Endothelial cell (in vitro differentiated cells): ENCODE results near the gene PPAT. TPM values are rescaled to one million over a fixed set of nuclear protein-coding genes. Genes with fewer than 3 reads are reported as not detected.
A peak's percentile ranks its signal among the peaks of the same experiment; 100 is the strongest.

Source experiments
- DNase-seq: peaks from one replicate; pipeline ENCODE4 v3.0.0; 2021; ENCODE audit warnings: low spot score
- H3K27ac Mint-ChIP-seq: one replicate; pipeline ENCODE4 v1.8.0; 2021; ENCODE audit warnings: mixed read lengths, inconsistent platforms; ENCODE audit not compliant: unreplicated experiment
- H3K27me3 Mint-ChIP-seq: one replicate; pipeline ENCODE4 v1.8.0; 2021; ENCODE audit warnings: mild to moderate bottlenecking, moderate library complexity, mixed read lengths, inconsistent platforms; ENCODE audit not compliant: unreplicated experiment
- H3K36me3 Mint-ChIP-seq: one replicate; pipeline ENCODE4 v1.8.0; 2021; ENCODE audit warnings: mild to moderate bottlenecking, low read depth, mixed read lengths, inconsistent platforms; ENCODE audit not compliant: unreplicated experiment
- H3K4me1 Mint-ChIP-seq: one replicate; pipeline ENCODE4 v1.8.0; 2021; ENCODE audit warnings: mild to moderate bottlenecking, mixed read lengths, inconsistent platforms; ENCODE audit not compliant: unreplicated experiment
- H3K4me3 Mint-ChIP-seq: one replicate; pipeline ENCODE4 v1.8.0; 2021; ENCODE audit warnings: mild to moderate bottlenecking, mixed read lengths, inconsistent platforms; ENCODE audit not compliant: unreplicated experiment
- H3K9me3 Mint-ChIP-seq: one replicate; pipeline ENCODE4 v1.8.0; 2021; ENCODE audit warnings: mixed read lengths, inconsistent platforms; ENCODE audit not compliant: unreplicated experiment
- total RNA-seq: library from RNA; stranded (reverse); fragmentation: NEBNext Ultra II Directional; extraction: Animal tissue kit (Norgen Biotek cat#: 25700); gene quantifications from one replicate; pipeline ENCODE4 v1.2.1, GENCODE V29; 2021; ENCODE audit not compliant: unreplicated experiment
- TF ChIP-seq, protein P1 (sequence below): fragments of 200-600 bp; sonication (generic); IDR thresholded peaks from one replicate; pipeline ENCODE4 v1.5.0; 2021; ENCODE audit warnings: antibody characterized with exemption; ENCODE audit not compliant: unreplicated experiment

Gene PPAT
- total RNA-seq, 1 donor from 2014 or later = 13.3 TPM

DNA sequence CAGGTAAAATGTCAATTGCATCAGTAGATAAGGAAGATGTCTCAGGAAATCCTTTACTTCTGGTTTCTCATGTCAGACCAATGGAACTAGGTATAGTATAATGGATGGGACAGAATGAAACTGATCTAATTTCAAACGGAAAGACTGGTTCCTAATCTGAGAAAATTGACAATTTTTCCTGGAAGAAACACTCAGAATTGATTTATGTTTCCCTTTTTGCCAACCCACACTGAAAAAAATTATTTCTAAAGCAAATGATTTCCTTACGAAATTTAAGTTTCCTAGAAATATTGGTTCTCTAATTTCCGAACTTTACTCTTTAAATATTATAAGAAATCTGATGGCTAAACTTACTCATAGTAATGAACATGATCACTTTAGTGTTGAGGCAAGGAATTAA, 19.1 kb downstream of the PPAT start:
- TF ChIP-seq, protein P1, sequence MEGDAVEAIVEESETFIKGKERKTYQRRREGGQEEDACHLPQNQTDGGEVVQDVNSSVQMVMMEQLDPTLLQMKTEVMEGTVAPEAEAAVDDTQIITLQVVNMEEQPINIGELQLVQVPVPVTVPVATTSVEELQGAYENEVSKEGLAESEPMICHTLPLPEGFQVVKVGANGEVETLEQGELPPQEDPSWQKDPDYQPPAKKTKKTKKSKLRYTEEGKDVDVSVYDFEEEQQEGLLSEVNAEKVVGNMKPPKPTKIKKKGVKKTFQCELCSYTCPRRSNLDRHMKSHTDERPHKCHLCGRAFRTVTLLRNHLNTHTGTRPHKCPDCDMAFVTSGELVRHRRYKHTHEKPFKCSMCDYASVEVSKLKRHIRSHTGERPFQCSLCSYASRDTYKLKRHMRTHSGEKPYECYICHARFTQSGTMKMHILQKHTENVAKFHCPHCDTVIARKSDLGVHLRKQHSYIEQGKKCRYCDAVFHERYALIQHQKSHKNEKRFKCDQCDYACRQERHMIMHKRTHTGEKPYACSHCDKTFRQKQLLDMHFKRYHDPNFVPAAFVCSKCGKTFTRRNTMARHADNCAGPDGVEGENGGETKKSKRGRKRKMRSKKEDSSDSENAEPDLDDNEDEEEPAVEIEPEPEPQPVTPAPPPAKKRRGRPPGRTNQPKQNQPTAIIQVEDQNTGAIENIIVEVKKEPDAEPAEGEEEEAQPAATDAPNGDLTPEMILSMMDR = no peak
- peak overlapping the region; percentile 37 for H3K27ac Mint-ChIP-seq
- H3K27me3 Mint-ChIP-seq = no peaks in the 10 kb centered on the region
- H3K4me3 Mint-ChIP-seq = no peak overlapping the region
- no peaks in the 10 kb centered on the region for H3K9me3 Mint-ChIP-seq
- no peak for DNase-seq
- no peaks in the 10 kb centered on the region for H3K36me3 Mint-ChIP-seq
- H3K4me1 Mint-ChIP-seq = no peaks in the 10 kb centered on the region

GRCh38 chr4:56414135-56414670, 21.2 kb downstream of the PPAT start:
- no peak overlapping the region for H3K27ac Mint-ChIP-seq
- no peak for DNase-seq
- TF ChIP-seq, protein P1 = no peak

GRCh38 chr4:56410247-56411062, 25.0 kb downstream of the PPAT start:
- Mint-ChIP-seq H3K27ac (peak overlapping the region; percentile 99), H3K9me3 (no peaks in the 10 kb centered on the region)
- peak; percentile 49 for DNase-seq

More at GRCh38 chr4:56414135-56414670, 21.2 kb downstream of the PPAT start:
- Mint-ChIP-seq H3K4me3 (no peak overlapping the region), H3K4me1 (peaks cover 4% of the 10 kb centered on the region), H3K36me3 (no peaks in the 10 kb centered on the region), H3K27me3 (peaks cover 2% of the 10 kb centered on the region), H3K9me3 (no peaks in the 10 kb centered on the region)

GRCh38 chr4:56409511-56410090, 25.8 kb downstream of the PPAT start:
- peaks cover 4% of the 10 kb centered on the region for H3K36me3 Mint-ChIP-seq
- H3K27me3 Mint-ChIP-seq = peaks cover 2% of the 10 kb centered on the region
- H3K4me3 Mint-ChIP-seq = no peak overlapping the region
- H3K27ac Mint-ChIP-seq = peak overlapping the region; percentile 99
- no peak for DNase-seq
- H3K9me3 Mint-ChIP-seq = no peaks in the 10 kb centered on the region
- H3K4me1 Mint-ChIP-seq = peaks cover 12% of the 10 kb centered on the region
- TF ChIP-seq, protein P1 = no peak

More at GRCh38 chr4:56410247-56411062, 25.0 kb downstream of the PPAT start:
- peak overlapping the region; percentile 75 for H3K4me3 Mint-ChIP-seq
- peaks cover 2% of the 10 kb centered on the region for H3K27me3 Mint-ChIP-seq
- H3K4me1 Mint-ChIP-seq = peaks cover 4% of the 10 kb centered on the region
- H3K36me3 Mint-ChIP-seq = peaks cover 4% of the 10 kb centered on the region
- TF ChIP-seq, protein P1 = no peak

GRCh38 chr4:56408978-56409377, 26.4 kb downstream of the PPAT start:
- peaks cover 13% of the 10 kb centered on the region for H3K4me1 Mint-ChIP-seq
- DNase-seq = no peak
- TF ChIP-seq, protein P1 = no peak
- no peaks in the 10 kb centered on the region for H3K9me3 Mint-ChIP-seq
- H3K27me3 Mint-ChIP-seq = peaks cover 2% of the 10 kb centered on the region
- H3K4me3 Mint-ChIP-seq = peak overlapping the region; percentile 0
- H3K36me3 Mint-ChIP-seq = peaks cover 4% of the 10 kb centered on the region
- peak overlapping the region; percentile 14 for H3K27ac Mint-ChIP-seq
